Adrenal gland (tissue), 5 donors: ENCODE data around the gene ZDBF2.

Experiments used
- POLR2A ChIP-seq, 2 donors: fragments of 450-650 bp; IDR thresholded peaks; one replicate each; pipeline ENCODE4 v1.6.1; 2017; ENCODE audit warnings: antibody characterized with exemption in 2 of 2, mild to moderate bottlenecking in 2 of 2, moderate library complexity in 1 of 2
- TF ChIP-seq, protein P1 (sequence below), 6 experiments: fragments of 450-650 bp in 4 of 6; fragments of 200-600 bp in 2 of 6; sonication (generic) in 1 of 6; IDR thresholded peaks; 1 replicate in 5 of 6; 2 replicates in 1 of 6; pipeline versions ENCODE4 v1.5.1 to v1.8.0; 2016 to 2021; ENCODE audit warnings: antibody characterized with exemption in 6 of 6, mild to moderate bottlenecking in 2 of 6, moderate library complexity in 1 of 6
- donor health status: DM: no; HTN: no; CAD: no.

- TF ChIP-seq POLR2A (IDR thresholded peaks at IDR 0.05): no peak
- TF ChIP-seq, protein P1, sequence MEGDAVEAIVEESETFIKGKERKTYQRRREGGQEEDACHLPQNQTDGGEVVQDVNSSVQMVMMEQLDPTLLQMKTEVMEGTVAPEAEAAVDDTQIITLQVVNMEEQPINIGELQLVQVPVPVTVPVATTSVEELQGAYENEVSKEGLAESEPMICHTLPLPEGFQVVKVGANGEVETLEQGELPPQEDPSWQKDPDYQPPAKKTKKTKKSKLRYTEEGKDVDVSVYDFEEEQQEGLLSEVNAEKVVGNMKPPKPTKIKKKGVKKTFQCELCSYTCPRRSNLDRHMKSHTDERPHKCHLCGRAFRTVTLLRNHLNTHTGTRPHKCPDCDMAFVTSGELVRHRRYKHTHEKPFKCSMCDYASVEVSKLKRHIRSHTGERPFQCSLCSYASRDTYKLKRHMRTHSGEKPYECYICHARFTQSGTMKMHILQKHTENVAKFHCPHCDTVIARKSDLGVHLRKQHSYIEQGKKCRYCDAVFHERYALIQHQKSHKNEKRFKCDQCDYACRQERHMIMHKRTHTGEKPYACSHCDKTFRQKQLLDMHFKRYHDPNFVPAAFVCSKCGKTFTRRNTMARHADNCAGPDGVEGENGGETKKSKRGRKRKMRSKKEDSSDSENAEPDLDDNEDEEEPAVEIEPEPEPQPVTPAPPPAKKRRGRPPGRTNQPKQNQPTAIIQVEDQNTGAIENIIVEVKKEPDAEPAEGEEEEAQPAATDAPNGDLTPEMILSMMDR (IDR thresholded peaks at IDR 0.05): no peak
Measured at GRCh38 chr2:206231669-206232286, 42.7 kb upstream of the ZDBF2 start.
